22Rv1 (cell line): ENCODE results near the gene ZNF569.

Experiments used
- CTCF ChIP-seq: fragments of 450-650 bp; IDR thresholded peaks from 2 replicates; pipeline ENCODE4 v1.5.1; 2017; ENCODE audit warnings: mild to moderate bottlenecking
- ZFX ChIP-seq: fragments of 450-650 bp; IDR thresholded peaks from 2 replicates; pipeline ENCODE4 v1.6.1; 2017; ENCODE audit warnings: antibody characterized with exemption, borderline replicate concordance

- no peak for TF ChIP-seq CTCF
- TF ChIP-seq ZFX = no peak
These were observed 38.7 kb upstream of the ZNF569 start for GRCh38 chr19:37505958-37506386.
